Kidney tubule cell (primary cell): ENCODE data around the gene GNLY.
"Not testable (repeated sequence)": the region's sequence is repeated elsewhere in the genome, so short reads cannot be mapped to it uniquely, and the experiment has no call there.

Experiments
- DNase-seq: peaks from one replicate; pipeline ENCODE4 v3.0.0-alpha.2; 2018; ENCODE audit warnings: low spot score

The GNLY gene

GRCh38 chr2:85665264-85665937 lies 28.8 kb upstream of the GNLY start:
- DNase-seq: no peak

DNA sequence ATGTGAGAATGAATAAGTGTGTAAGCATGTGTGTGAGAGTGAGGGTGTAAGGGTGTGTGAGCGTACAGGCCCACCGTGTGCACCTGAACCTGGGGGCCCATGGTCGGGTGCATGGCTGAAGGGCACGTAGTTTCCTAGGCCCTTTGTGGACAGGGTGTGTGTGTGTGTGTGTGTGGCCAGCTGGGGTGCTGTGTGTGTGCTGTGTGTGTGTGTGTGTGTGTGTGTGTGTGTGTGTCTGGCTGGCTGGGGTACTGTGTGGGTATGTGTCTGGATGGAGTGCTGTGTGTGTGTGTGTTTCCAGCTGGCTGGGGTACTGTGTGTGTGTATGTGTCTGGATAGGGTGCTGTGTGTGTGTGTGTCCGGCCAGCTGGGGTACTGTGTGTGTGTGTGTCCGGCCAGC lies 28.1 kb upstream of the GNLY start:
- no peak for DNase-seq

DNA sequence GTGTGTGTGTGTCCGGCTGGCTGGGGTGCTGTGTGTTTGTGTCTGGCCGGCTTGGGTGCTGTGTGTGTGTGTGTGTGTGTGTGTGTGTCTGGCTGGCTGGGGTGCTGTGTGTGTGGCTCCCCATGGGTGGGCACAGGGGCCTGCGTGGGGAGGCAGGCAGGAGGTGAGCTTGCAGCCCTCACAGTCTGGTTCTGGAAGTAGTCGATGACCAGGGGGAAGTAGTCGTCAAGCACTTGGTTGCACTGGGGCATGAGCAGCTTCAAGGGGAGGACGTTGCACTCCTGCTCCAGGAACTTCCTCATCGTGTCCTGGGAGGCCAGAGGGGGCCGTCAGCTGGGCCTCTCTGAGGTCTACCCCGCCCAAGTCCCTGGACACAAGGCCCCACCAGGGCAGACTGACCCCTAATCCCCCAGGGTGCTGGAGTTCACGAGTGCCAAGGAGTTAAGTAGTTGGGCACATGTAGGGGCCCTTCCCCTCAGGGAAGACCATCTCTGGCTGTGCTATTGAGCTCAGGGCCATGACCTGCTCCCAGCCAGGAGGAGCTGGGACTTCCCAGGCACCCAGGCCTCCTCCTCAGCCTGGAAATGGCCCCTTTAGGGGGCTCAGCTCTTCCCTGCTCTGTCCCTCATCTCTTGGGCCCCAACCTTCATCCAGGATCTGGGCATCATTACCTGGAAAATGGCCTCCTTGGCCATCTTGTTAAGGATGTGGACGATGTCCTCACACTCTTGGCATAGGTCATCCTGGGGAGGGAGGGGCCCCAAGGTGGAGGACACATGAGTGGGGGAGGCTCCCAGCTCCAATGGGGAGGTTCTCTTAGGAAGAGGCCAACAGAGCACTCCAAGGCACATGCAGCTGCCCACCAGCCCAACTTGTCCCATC lies 27.5 kb upstream of the GNLY start:
- no peak for DNase-seq

GRCh38 chr2:85667561-85668008 lies 26.6 kb upstream of the GNLY start:
- DNase-seq: no peak

- DNase-seq: no peak
Measured at GRCh38 chr2:85668009-85668856, 25.9 kb upstream of the GNLY start, which contains the start of gene SFTPB. SFTPB (minus strand) TSS chr2:85668199; CDS start chr2:85668183, 16 bp downstream.

DNA sequence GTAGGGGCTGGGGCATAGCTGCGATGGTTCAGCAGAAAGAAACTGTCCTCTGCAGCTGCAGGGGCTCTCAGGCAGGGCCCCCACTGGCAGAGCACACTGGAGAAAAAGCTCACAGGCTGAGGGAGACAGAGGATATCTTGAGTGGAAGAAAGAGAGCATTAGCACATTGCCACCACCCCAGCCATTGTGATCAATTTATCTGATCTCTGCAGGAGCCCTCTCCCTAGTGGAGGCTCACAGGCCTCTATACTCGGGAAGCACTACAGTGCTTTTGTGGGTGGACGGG lies 25.4 kb upstream of the GNLY start:
- no peak for DNase-seq

DNA sequence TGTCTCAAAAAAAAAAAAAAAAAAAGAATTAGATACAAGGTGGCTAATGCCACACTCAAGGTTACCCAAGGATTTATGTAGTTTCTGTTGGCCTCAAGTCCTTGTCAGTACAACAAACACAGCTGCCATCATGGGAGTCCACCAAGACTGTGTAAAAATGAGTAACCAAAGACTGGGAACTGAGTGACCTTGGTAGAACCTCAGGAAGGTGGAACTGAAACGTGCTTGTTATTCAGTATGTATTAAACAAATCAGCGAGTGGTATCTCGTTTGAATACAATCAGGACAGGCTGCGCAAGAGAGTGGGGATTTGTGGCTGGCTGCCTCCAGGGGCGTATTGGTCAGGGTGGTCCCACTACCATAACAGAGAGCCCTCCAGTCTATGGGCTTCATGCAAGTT lies 24.6 kb upstream of the GNLY start:
- no peak for DNase-seq

DNA sequence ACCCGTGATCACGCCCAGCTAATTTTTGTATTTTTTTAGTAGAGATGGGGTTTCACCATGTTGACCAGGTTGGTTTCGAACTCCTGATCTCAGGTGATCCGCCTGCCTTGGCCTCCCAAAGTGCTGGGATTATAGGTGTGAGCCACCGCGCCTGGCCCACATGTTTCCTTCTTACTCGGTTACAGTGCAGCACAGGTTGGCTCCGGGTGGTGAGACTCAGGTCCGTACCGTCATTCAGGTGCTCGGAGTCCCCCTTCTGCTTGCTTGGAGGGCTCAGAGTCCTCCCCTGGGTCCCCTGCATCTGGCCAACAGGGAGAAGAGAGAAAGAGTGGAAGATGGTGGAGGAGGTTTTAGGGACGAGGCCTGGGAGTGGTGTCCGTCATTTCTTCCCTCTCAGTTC lies 23.7 kb upstream of the GNLY start:
- DNase-seq: not testable (repeated sequence)

- DNase-seq: no peak
Measured at GRCh38 chr2:85672456-85672855, 21.7 kb upstream of the GNLY start.

- no peak for DNase-seq
Measured at GRCh38 chr2:85673716-85674375, 20.3 kb upstream of the GNLY start.

- DNase-seq: no peak
Measured at GRCh38 chr2:85674417-85674816, 19.7 kb upstream of the GNLY start.

DNA sequence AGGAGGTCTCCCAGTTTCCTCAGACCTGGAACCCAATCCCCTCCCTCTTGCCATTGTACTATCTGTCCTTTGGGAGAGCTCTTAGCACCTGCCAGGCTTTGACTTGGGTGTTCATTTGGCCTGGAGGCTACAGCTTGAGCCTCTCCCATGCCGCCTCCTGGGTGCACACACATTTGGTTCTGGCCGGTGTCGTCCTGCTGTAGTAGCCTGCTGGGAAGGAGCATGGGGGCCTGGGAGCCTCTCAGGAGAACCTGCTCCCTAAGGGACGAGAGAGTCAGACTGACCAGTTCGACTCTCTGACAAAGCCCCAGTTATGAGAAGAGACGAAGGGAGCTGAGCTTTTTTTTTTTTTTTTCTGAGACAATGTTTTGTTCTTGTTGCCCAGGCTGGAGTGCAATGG lies 18.7 kb upstream of the GNLY start:
- DNase-seq: no peak

DNA sequence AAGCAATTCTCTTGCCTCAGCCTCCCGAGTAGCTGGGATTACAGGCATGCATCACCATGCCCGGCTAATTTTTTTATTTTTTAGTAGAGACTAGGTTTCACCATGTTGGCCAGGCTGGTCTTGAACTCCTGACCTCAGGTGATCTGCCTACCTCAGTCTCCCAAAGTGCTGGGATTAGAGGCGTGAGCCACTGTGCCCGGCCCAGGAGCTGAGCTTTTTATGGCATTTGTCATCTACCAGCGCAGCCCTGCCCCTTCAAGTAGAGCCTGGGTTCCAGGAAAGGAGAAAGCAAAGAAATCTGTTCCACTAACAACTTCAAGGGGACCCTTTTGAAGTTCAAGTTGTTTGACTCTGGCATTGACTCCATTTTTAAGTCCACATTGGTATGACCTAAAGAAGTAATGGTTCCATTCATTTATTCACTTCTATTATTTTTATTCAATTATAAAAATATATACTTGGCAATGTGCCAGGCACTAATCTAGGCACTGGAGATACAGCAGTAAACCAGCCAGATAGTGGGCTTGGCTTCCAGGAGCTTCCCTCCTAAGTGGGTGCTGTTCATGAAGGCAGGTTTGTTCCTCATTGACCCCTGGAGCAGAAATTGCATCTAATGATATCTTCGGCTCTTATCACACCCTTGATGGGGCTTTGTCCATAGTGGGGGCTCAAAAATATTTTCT lies 18.2 kb upstream of the GNLY start:
- DNase-seq: no peak

DNA sequence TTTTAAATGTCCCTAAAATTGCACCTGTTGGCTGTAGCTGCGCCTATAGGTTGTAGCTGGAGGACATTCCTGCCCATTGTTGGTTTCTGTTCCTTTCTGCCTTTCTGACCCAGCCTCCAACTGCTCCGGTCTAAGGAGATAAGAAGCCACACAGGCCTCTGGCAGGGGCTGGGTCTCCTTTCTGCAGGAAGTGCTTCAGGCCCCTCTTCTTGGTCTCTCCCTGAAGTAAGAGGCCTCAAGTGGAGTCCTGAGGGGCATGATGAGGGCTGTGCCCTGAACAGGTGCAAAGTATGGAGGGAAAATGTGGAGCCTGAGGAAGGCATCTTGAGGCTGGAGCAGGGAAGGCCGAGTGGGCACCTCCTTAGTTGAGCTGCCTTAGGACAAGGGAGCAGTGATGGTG lies 15.8 kb upstream of the GNLY start:
- no peak for DNase-seq

DNA sequence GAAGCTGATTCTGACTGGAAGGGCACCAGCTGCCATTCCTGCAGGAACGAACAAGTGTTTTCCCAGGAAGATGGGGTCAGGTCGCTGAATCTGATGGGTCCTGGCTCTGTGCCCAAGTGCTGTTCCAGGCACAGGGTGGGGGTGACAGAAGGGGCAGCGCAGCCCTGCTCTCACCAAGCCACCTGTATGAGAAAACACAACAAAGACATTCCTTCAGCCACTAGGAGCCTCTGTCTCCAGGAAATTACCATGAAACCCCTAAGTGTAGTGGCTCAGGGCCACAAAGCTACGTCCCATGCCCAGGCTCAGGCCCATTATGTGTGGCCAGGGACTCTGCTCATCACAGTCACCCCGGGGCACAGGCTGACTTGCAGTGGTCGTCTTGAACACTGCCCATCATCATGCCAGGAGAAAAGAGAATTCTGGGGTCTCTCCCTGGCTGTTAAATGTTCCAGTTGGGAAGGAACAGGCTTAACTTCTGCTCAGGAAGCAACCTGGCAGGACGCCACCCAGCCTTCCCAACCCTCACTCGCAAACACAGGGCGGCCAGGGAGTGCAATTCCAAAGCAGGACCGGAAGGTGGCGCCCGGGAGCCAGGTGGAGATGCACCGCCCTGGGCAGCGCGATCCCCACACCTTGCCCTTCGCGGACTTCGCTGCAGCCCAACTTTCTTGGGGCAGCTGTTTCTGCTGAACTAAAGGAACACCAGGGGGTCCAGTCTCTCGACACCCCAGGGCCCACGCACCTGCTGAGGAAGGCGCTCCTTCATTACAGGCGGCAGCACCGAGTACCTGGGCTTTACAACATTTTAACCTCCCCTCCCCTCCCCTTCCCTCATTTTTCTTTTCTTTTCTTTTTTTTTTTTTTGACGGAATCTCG lies 15.1 kb upstream of the GNLY start:
- DNase-seq: peak; percentile 76

- peak; percentile 39 for DNase-seq
Measured at GRCh38 chr2:85680707-85681371, 13.3 kb upstream of the GNLY start.

- DNase-seq: peak; percentile 31
Measured at GRCh38 chr2:85681372-85681763, 12.8 kb upstream of the GNLY start.

- no peak for DNase-seq
Measured at GRCh38 chr2:85681776-85682175, 12.4 kb upstream of the GNLY start.

DNA sequence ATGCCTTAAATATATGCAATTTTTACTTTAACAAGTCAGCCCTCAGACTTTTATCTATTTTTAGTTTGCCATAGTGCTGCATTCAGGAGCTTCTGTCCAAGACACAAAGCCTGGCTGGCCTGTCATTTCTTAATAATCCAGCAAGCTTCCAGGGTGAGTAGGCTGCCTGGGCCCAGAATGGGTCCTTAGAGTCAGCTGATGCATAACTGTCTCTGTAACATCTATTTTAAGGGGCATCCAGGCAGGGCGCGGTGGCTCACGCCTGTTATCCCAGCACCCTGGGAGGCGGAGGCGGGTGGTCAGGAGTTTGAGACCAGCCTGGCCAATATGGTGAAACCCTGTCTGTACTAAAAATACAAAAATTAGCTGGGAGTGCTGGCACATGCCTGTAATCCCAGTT lies 11.8 kb upstream of the GNLY start:
- no peak for DNase-seq

DNA sequence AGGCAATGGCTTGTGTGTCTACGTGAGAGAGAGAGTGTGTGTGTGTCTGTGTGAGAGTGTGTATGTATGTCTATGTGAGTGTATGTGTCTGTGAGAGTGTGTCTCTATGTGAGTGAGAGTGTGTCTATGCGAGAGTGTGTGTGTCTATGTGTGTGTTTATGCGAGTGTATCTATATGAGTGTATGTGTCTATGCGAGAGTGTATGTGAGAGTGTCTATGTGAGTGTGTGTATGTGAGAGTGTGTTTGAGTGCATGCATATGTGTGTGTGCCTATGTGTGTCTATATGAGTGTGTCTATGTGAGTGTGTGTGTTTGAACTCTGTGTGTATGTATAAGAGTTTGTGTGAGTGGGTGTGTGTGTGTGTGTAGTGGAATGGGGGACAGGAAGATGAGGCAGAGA lies 9.8 kb upstream of the GNLY start:
- DNase-seq: no peak
